ENCODE data around the gene PTPRG. TPM values are rescaled to one million over a fixed set of nuclear protein-coding genes. Genes with fewer than 3 reads are reported as not detected.

The PTPRG gene
- total RNA-seq, 4 donors from 2014 or later = 51.9 to 56.8 (median 54.4) TPM

GRCh38 chr3:61669668-61670299, 108.4 kb downstream of the PTPRG start:
- TF ChIP-seq, protein P1, sequence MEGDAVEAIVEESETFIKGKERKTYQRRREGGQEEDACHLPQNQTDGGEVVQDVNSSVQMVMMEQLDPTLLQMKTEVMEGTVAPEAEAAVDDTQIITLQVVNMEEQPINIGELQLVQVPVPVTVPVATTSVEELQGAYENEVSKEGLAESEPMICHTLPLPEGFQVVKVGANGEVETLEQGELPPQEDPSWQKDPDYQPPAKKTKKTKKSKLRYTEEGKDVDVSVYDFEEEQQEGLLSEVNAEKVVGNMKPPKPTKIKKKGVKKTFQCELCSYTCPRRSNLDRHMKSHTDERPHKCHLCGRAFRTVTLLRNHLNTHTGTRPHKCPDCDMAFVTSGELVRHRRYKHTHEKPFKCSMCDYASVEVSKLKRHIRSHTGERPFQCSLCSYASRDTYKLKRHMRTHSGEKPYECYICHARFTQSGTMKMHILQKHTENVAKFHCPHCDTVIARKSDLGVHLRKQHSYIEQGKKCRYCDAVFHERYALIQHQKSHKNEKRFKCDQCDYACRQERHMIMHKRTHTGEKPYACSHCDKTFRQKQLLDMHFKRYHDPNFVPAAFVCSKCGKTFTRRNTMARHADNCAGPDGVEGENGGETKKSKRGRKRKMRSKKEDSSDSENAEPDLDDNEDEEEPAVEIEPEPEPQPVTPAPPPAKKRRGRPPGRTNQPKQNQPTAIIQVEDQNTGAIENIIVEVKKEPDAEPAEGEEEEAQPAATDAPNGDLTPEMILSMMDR (IDR thresholded peaks at IDR 0.05) = no peak
- TF ChIP-seq POLR2A (IDR thresholded peaks at IDR 0.05; ENCODE audit: low read depth) (no peak), POLR2AphosphoS5 (IDR thresholded peaks at IDR 0.05) (no peak), EP300 (IDR thresholded peaks at IDR 0.05) (no peak)
- Histone ChIP-seq H3K9me3 (no peaks in the 10 kb centered on the region), H3K4me1 (peaks cover 7 to 23% (median 13%) of the 10 kb centered on the region in 4 donors), H3K36me3 (no peaks in the 10 kb centered on the region), H3K4me3 (no peak overlapping the region), H3K27me3 (no peaks in the 10 kb centered on the region), H3K27ac (replicated peaks in 1 of 4) (no peak overlapping the region)
- intact Hi-C loops (cut with DNase I) = no loop called here
- DNase-seq (ENCODE audit: extremely low spot score) = no peak
- 77% methylated on average over 5 of the region's 6 CpGs for WGBS

GRCh38 chr3:61673651-61674050, 112.3 kb downstream of the PTPRG start:
- Histone ChIP-seq H3K36me3 (no peaks in the 10 kb centered on the region), H3K27me3 (no peaks in the 10 kb centered on the region), H3K27ac (replicated peaks in 1 of 4) (no peak overlapping the region), H3K4me3 (no peak overlapping the region), H3K9me3 (no peaks in the 10 kb centered on the region), H3K4me1 (peaks cover 0 to 14% (median 6%) of the 10 kb centered on the region in 4 donors)
- intact Hi-C loops (cut with DNase I) = no loop called here
- no peak for DNase-seq (ENCODE audit: extremely low spot score)
- TF ChIP-seq EP300 (IDR thresholded peaks at IDR 0.05) (no peak), POLR2AphosphoS5 (IDR thresholded peaks at IDR 0.05) (no peak), POLR2A (IDR thresholded peaks at IDR 0.05; ENCODE audit: low read depth) (no peak)
- TF ChIP-seq, protein P1 (IDR thresholded peaks at IDR 0.05) = no peak
- 73% methylated on average over 3 of the region's 3 CpGs for WGBS

DNA sequence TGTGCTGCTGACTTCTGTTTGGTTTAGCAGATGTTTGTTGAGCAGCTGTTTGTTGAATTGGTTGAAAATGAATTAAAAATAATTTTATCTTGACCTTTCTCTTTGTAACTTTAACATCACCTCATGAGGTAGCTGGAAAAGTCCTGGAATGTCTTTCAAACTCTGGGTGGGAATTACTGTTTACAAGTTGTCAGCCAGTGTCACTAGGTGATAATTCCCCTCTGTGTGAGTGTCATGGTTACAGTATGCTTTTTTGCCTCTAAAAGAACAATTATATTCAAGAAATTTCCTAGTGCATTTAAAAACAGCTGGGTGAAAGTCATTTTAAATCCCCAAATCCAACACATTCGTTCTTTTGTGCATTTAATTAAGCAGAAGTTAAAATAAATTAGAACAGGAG, 113.2 kb downstream of the PTPRG start:
- WGBS = 73% methylated on average over 1 of the region's 1 CpG
- Histone ChIP-seq H3K36me3 (no peaks in the 10 kb centered on the region), H3K27me3 (no peaks in the 10 kb centered on the region), H3K9me3 (no peaks in the 10 kb centered on the region), H3K4me3 (no peak overlapping the region), H3K4me1 (peaks cover 0 to 5% (median 2%) of the 10 kb centered on the region in 4 donors), H3K27ac (replicated peaks in 1 of 4) (no peak overlapping the region)
- no peak for DNase-seq (ENCODE audit: extremely low spot score)
- TF ChIP-seq POLR2AphosphoS5 (IDR thresholded peaks at IDR 0.05) (no peak), EP300 (IDR thresholded peaks at IDR 0.05) (no peak), POLR2A (IDR thresholded peaks at IDR 0.05; ENCODE audit: low read depth) (no peak)
- TF ChIP-seq, protein P1 (IDR thresholded peaks at IDR 0.05) = no peak
- intact Hi-C loops (cut with DNase I) = no loop called here

GRCh38 chr3:61679026-61679425, 117.7 kb downstream of the PTPRG start:
- 86% methylated on average over 4 of the region's 4 CpGs for WGBS
- DNase-seq (ENCODE audit: extremely low spot score) = no peak

More at GRCh38 chr3:61679026-61679425, 117.7 kb downstream of the PTPRG start:
- intact Hi-C loops (cut with DNase I) = no loop called here
- no peak for TF ChIP-seq POLR2A (IDR thresholded peaks at IDR 0.05; ENCODE audit: low read depth)
- TF ChIP-seq, protein P1 (IDR thresholded peaks at IDR 0.05) = no peak
- no peak for TF ChIP-seq POLR2AphosphoS5 (IDR thresholded peaks at IDR 0.05)
- TF ChIP-seq EP300 (IDR thresholded peaks at IDR 0.05) = no peak
- Histone ChIP-seq H3K9me3 (no peaks in the 10 kb centered on the region), H3K27ac (replicated peaks in 1 of 4) (no peak overlapping the region), H3K4me1 (peaks cover 0 to 3% (median 1%) of the 10 kb centered on the region in 4 donors), H3K27me3 (no peaks in the 10 kb centered on the region), H3K36me3 (no peaks in the 10 kb centered on the region), H3K4me3 (no peak overlapping the region)

Data from esophagus muscularis mucosa (tissue), 4 donors.